Measurements from ENCODE around the gene TCEA2.
A peak's percentile ranks its signal among the peaks of the same experiment; 100 is the strongest.

TCEA2 gene

DNA sequence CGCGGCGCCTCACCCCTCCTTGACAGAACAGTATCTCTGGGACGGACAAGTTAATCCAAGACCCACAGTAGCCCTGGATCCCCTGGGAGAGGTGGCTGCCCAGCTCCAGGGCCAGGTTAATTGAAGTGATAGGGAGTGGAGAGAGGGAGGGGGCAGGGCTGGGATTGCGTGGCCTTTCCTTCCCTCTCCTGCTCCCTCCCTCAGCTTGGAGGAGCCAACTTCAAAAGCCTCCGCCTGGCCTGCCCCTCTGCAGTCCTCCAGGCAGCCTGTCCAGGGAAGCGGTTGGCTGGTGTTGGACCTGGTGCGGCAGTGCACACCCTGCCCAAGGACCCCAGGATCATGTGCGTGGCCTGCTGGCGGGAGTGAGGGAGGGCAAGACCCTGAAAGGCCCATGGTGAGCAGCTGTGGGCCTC lies 27.1 kb upstream of the TCEA2 start, which contains the start of gene C20orf204:
Gene C20orf204, plus strand, starts transcription at position 250 of the 413 bp plus-strand sequence. Its CDS starts 142 bp downstream, at position 392.
- no peak for DNase-seq

DNA sequence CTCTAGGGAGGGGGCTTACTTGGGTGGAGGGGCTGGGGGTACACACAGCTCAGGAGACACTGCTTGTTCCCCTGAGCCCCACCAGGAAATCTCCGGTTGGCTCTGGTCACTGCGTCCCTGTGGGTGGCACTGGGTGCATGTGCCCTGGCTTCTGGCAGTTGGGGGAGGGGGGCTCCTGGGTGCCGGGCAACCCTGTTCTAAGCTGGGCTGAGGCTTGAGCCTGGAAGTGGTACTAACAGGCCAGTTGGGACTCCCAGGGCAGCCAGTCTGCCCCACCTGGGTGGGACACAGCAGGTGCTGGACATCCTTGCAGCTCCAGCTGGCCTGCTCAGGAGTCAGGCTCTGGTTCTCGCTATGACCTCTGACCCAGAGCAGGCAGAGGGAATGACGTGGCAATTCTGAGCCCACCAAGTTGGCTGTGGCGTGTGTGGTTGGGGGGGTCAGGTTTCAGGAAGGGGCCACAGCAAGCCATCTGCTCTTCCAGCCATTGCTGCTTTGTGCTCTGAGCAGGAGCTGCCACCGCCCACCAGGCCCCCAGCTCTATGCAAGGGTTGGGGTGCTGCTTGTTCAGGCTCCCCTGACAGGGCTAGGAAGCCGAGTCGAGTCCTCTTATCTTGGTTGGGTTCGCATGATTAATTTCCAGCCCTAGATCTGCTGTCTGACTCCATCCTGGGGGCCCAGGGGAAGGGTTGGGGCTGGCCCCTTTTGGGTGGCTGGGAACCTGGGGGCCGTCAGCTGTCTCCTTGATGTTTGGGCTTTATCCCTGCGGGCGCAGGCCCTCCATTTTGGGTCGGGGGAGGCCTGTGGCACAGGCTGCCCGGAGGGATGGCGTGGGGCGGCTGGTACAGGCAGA lies 26.4 kb upstream of the TCEA2 start:
- no peak for DNase-seq

DNA sequence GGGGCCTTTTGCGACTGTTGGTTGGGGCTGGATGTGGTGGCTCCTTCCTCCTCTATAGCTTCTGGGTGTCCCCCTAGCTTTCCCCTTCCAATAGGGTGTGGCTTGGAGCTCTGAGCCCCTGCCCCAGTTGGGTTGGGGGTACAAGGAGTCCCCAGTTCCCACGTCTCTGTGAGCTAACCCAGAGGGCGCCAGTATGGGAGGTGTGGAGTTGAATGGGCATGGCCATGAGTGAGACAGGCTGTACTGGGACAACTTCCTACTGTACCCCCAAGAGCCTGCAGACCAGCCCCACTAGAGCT lies 25.9 kb upstream of the TCEA2 start:
- no peak for DNase-seq

DNA sequence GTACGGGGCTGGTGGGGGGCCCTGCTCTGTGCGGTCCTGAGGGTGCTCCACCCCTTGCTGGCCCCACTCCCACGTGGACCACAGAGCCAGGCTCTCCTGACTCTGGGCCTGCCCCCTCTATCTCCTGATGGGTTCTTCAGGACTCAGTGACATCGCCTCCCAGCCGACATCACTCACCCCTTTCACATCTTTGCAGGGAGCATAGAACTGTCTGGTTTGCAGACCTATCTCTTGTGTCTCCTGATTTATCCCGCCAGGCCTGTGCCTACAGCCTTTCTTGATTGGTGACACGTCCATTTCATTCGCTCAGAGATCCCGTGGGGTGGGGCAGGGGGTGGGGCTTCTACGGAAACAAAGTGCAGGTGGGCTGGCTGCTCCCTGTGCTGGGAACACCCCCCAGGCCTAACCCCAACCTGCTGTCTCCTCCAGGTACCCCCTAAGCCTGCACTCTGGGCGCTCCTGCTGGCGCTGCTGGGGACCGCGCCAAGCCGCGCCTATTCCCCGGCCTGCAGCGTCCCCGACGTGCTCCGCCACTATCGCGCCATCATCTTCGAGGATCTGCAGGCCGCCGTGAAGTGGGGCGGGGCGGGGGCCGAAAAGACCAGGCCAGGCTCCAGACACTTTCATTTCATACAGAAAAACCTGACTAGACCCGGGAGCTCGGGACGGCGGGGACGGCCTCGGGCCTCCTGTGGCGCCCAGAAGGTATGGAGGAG lies 25.3 kb upstream of the TCEA2 start:
- no peak for DNase-seq

DNA sequence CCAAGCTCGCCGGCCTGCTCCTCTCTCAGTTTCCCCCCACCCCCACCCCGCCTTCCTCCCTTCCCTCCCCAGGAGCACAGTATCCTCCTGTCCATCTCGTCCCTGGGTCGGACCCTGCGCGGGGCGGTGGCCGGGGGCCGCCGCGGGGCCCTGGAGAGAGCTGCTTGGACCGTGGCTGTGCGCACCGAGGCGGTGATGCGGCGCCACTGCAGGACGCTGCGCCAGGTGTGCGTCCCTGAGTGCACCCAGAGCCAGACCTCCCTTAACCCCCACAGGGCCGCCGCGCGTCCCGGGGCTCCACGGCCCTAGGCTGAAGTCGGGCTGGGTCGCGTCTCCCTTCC lies 24.8 kb upstream of the TCEA2 start:
- no peak for DNase-seq

DNA sequence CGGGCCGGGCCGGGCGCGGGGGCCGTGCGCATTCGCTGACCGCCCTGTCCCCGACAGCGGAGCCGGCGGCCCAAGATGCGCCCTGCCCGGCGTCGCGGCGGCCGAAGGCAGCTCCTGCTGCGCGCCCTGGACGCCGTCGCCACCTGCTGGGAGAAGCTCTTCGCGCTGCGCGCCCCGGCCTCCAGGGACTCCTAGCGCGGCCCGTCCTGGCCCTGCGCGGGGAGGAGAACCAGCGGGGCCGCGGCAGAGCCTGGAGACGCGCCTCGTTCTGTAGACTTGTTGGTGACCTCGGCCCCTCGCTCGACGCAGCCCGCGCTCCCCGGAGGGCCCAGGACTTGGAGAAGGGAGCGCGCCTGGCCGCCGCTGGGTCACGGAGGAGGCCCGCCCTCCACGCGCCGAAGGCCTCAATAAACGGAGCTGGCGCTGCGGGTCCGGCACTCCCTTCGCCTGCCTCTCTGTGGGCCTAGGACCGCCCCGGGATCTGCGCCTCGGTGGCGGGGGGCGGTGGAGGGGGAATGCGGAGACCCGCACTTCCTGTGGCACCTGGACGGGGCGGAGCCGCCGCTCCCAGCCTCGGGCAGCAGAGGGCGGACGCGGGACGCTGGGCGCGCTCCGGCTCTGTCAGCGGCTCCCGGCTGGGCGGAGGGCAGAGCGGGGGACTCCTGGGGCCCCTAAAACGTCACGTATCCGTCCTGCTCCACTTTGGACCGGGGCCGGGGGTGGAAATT lies 24.3 kb upstream of the TCEA2 start:
- peak; percentile 40 for DNase-seq

DNA sequence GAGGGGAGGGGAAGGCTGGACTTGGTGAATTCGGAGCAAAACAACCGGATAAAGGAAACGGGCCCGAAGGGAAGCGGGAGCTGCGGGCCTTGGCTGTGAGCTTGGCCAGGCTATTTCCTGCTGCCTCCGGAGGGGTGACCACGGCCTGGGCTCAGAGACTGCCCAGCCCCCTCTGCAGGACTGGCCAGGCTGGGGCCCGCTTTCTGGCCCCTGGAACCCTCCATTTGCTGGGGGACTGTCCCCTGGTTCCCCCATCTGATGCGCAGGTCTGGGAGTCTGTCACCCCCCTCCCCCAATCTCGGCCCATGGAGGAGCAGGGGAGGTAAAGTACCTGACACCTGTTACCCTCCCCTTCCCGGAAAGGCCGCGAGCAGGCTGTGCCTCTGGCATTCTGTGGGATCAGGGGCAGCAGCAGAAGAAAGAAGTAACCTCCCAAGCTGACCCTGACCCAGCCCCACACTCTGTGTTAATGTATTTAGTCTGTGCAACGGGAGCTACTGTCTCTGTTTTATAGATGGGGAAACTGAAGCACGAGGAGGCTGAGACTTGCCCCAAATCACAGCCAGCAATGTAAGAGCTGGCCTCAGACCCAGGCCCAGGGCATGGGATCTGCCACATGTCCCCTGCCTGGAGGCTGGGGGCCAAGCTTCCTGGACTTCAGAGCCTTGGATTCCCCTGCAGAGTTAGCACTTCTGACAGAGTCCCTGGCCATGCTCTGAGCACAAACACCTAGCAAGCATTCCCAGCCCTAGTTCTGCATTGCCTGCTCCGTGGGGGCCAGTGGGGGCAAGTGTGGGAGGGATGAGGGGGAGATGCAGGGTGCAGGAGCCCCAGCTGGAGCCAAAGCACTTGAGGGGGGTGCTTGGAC lies 23.5 kb upstream of the TCEA2 start:
- DNase-seq = no peak

DNA sequence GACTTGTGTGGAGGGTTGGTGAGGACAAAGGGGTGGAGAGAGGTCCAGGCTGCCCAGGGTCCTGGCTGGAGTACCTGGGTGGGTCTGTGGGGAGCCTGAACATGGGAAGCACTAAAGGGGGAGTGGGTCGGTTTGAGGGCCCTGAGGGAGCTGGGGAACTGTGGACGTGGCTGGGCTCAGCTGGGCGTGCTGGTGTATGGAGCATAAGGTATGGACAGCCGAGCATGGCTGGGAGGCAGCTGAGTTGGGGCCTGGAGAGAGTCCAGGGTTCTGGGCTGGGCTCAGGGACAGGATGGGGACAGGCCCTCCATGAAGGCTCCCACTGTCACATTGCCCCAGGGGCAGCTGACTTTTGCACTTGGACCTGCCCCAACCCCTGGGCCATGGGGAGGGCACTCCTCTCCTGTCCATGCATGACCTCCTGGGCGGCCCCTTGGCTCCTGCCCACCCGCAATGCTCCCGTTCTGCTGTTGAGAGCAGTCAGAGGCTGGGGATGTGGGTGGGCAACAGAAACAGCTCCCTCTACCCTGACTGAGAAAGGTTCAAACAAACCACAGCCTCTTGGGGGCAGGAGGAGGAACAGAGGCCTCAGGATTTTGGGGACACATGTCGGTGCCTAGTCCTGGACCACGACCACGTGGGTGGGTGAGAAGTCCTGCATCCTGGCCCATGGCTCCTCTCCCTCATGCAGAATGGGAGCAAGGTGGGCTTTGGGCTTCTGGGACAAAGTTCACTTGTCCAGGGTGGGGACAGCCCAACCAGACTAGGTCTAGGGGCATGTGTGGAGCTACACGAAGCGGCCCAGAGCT lies 22.6 kb upstream of the TCEA2 start:
- no peak for DNase-seq

DNA sequence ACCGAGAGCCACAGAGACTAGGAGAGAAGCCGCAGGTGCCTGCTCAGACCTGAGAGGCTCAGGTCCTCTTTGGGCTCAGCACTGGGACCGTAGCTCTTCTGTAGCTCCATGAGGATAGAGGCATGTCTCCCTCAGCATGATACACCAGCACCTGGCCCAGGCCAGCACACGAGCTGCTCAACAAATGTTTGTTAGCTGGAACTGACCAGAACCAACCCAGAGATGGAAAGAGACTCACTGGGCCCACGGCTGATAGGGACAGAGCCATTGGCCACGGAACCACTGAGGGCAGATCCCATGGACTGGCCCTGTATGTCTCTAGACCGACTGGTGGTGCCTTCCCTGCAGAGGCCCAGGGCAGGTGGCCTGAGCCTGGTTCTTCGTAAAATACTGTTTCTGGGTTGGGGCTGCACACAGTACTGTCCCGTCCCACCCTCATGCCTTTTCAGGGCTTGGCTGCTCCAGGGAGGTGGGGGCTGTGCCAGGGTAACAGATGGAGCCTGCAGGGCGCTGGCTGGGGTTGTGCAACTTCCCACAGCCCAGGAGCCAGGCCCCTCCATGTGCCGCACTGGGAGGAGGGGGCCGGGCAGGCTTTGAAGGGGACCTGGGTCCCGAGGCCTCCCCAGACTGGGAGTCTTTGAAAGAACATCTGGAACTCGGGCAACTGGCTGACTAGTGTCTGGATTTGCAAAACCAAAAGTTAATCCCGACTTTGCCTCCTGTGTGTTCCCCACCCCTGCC lies 21.8 kb upstream of the TCEA2 start:
- no peak for DNase-seq

DNA sequence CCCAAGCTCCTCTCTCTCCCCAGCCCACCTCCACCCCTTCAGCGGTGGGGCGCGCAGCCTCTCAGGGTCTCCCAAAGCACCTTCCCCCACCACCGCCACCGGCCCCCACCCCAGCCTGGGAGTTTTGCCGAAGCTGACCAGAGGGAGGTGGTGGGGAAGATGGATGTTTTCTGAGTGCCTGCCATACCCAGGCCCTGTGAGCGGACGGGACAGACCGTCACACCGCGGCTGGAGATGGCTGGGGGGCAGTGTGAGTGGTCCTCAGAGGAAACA lies 21.3 kb upstream of the TCEA2 start:
- DNase-seq = no peak

DNA sequence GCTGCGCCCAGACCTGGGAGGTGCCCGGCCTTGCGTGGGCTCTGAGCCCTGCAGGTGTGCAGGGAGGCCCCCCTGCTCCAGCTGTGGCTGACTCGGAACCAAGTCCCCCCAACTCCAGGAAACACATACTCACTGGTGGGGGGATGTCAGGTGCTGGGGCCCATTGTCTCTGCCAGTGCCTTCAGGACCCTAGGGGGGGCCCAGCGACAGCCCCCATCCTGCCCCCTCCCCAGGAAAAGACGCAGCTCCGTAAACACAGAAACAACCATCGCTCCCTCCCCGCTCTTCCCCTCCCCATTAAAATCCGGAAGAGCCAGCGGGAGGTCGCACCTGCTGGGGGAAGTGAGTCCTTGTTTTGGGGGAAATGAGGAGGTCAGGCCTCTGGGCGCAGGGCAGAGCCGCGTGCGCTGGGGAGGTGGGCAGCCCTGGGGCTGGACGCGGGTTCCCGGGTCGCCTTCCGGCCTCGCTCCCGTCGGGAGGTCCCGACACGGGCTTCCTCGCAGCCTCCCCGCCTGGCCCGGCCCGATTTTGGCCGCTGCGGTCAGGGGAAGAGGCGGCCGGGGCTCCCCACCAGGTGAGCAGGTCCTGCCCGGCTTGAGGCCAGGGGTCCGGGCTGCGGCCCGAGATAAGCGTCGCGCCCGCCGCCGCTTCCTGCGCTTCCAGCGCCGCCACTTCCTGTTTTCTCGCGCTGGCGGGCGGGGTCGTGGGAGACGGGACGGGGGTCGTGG lies 20.8 kb upstream of the TCEA2 start:
- DNase-seq = no peak

DNA sequence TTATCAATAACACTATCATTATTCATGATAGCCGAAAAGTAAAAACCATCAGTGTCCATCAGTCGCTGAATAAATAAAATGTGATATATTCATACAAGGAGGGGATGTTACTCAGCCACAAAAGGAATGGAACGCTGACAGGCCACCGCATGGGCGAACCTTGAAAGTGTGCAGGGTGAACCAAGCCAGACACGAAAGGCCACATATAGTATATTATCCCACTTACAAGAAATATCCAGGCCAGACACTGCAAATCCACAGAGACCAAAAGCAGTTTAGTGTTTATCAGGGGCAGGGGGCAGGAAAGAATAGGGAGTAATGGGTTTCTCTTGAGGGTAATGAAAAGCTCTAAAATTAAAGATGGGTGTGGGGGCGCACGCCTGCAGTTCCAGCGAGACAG lies 19.2 kb upstream of the TCEA2 start:
- no peak for DNase-seq

DNA sequence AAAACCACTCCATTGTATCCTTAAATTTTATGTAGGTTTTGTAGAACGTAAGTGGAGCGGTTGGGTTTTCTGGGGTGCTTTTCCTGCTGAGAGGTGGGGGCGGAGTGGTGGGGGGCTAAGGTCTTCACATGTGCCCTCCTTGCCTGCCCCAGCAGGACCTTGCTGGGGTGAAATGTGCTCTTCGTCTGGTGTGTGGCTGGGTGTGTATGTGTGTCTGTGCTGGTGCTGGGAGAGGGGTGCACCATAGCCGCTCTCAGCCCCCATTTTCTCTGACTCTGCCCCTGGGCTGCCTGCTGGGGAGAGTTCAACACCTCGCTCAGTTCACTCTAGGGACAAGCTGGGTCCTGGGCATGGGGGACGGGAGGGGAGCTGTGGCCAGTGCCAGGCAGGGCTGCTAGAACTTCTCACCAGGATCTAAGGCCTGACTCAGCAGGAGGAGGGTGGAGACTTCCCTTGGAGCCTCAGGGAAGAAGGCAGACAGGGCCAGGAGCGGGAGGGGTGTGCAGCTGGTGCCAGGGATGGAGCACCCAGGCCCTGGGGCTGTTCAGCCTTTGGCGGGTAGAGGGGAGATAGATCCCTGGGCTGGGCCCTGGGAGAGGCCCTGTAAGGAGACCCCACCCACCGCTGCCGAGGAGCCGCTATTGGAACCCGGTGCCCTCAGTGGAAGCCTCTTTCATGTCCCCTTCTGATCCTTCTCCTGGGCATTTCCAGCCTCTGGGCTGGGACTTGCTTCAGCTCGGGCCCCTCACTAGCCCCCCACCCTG lies 18.3 kb upstream of the TCEA2 start:
- DNase-seq = peak; percentile 57

DNA sequence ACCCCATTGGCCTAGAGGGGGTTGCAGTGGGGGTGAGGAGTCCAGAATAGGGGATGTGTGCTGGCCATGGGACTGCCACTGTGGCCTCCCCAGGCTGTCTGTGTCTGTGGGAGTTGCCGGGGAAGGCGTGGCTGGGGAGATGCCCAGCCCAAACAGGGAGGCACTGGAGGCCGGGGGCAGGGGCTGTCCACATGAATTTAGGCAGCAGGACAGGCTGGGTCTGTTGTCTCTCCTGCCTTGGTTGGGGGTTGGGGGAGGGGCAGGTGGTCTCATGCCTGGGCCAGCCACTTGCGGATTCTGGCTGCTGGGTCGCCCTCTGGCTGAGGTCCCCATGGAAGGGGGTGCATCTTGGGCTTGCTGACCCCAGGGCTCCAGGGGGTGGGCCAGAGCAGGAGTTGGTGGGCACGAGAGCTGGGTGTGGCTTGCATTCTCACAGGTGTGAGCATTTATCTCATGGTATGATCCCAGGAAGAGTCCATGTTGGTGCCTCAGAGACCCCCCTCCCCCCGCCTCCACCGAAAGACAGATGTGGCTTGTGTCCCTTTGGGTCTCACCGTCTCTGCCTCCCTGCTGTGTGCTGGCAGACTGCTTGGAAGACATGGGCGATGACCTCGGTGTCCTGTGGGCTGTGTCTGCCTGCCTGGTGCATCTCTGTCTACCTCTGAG lies 17.5 kb upstream of the TCEA2 start:
- no peak for DNase-seq

DNA sequence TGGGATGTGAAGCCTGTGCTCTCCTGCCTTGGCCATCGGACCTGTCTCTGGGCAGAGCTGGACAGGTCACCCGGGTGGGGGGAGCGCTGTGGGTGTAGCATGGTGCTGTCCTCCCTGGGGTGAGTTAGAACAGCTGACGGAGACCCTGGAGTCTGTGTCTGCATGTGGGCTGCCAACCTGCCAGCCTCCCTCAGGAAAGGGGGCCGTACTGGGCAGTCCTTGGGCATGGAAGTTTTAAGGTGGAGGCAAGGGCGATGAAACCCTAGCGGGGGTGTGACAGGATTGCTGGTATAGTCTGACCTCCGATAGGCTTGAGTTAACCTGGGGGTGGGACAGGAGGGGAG lies 16.0 kb upstream of the TCEA2 start:
- no peak for DNase-seq

DNA sequence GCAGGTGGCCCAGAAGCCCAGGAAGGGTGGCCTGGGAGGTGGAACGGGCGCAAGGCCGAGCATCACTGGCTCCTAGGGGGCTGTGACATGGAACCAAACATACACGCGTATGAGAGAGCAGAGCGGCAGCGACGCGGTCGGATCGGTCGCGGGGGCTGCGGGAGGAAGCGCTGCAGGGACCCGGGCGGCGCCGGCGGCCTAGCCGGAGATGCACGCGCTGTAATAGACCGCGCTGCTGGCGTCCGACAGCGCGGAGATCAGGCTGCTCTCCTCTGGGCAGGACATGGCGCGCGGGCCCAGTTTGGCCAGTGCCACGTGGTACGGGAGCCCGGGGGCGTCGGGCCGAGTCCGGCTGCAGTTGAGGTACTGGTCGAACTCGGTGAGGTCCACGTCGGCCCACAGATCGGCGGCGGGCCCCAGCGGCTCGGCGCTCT lies 15.0 kb upstream of the TCEA2 start:
- no peak for DNase-seq

DNA sequence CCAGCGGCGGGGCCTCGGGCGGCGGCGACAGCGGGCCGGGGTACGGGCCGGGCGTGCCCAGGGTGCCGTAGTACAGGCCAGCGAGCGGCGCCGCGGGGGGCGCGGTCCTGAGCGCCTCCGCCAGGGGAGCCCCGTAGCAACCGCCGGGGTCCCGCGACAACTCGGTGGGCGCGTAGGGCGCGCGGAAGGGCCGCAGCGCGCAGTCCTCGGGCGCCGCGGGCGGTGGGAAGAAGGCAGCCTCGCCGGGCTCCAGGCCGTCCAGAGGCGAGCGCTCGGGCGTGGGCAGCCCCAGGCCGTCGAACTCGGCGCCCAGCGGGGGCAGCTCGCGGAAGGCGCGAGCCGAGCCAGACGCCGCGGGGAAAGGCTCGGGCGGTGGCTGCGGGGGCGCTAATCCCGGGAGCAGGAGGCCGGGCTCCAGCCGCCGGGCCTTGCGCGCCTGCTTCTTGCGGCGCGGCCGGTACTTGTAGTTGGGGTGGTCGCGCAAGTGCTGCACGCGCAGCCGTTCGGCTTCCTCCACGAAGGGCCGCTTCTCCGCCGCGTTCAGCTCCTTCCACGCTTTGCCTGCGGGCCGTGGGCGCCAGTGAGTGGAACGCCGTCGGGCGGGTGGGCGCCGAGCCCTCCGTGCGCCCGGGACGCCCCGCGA lies 14.5 kb upstream of the TCEA2 start:
- no peak for DNase-seq

DNA sequence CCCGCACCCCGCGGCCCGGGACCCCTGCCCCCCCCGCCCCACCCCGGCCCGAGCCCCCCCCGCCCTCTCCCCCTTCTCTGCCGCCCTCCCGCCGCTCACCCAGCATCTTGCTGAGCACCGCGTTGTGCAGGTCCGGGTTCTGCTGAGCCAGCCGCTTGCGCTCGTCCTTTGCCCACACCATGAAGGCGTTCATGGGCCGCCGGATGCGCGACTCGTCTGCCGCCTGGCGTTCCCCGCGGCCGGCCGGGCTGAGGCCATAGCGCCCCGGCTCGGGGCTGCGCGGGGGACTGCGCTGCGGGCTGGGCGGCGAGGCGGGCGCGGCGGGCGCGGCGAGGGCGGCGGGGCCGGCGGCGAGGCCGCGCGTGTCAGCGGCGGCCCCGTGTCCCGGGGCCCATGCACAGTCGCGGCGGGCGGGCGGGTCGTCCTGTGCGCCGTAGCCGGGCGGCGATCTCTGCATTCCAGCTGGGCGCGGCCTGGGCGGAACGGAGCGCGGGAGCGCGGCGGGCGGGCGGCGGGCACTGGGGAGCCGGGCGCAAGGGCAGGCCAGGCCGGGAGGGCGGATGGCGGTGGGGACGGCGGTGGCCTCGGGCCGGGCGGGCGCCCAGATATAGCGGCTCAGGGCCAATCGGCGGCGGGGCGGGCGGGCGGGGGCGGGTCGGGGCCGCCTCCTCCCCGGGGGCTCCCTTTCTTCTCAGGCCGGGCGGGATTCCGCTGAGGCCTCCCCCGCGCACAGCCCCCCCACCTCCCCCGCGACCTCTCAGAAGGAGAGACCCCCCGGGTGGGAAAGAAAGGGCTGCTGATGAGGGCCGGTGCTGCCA lies 13.7 kb upstream of the TCEA2 start, which contains the start of gene SOX18:
Gene SOX18, minus strand, starts transcription at position 580 of the 818 bp plus-strand sequence. Its CDS starts 123 bp downstream, at position 457.
- peak; percentile 40 for DNase-seq
